Colonic mucosa (tissue), 4 donors: ENCODE results near the gene ZNF160. TPM values are rescaled to one million over a fixed set of nuclear protein-coding genes. Genes with fewer than 3 reads are reported as not detected.

Source experiments
- DNase-seq: peaks from one replicate; pipeline ENCODE4 v3.0.0-alpha.2; 2020
- H3K27ac ChIP-seq: fragments of 200-600 bp; one replicate; pipeline ENCODE4 v1.8.0; 2021
- H3K27me3 ChIP-seq: fragments of 200-600 bp; one replicate; pipeline ENCODE4 v1.8.0; 2021
- H3K36me3 ChIP-seq: fragments of 200-600 bp; one replicate; pipeline ENCODE4 v1.8.0; 2021
- H3K4me1 ChIP-seq: fragments of 200-600 bp; one replicate; pipeline ENCODE4 v1.8.0; 2021; ENCODE audit warnings: mild to moderate bottlenecking
- H3K4me3 ChIP-seq: fragments of 200-600 bp; one replicate; pipeline ENCODE4 v1.8.0; 2021
- H3K9ac ChIP-seq, 2 donors: one replicate each; pipeline ENCODE4 v1.7.0; 2013; ENCODE audit warnings: control low read depth in 2 of 2, low read depth in 2 of 2, low read length in 2 of 2
- H3K9me3 ChIP-seq: fragments of 200-600 bp; one replicate; pipeline ENCODE4 v1.8.0; 2021
- intact Hi-C: fragments of 100-400 bp; cut with DNase I; formaldehyde crosslinking; loops from one replicate; pipeline ENCODE4 v1.14.1; 2022
- total RNA-seq, 2 donors: library from RNA; stranded (reverse); fragmentation: NEBNext Ultra II Directional in 1 of 2; extraction: Animal tissue kit (Norgen Biotek cat#: 25700) in 1 of 2; gene quantifications; one replicate each; pipeline ENCODE4 v1.2.1, GENCODE V29; 2021
- TF ChIP-seq, protein P1 (sequence below): fragments of 200-600 bp; IDR thresholded peaks from one replicate; pipeline ENCODE4 v1.8.0; 2022; ENCODE audit warnings: antibody characterized with exemption, mild to moderate bottlenecking
- donor health status: healthy.
- donor health status: DM: no; HTN: no; CAD: no.
- donor health status: DM: no; HTN: no; CAD: no.

Gene ZNF160
- total RNA-seq, 2 donors from 2014 or later, result 15.5 to 20.9 TPM

DNA sequence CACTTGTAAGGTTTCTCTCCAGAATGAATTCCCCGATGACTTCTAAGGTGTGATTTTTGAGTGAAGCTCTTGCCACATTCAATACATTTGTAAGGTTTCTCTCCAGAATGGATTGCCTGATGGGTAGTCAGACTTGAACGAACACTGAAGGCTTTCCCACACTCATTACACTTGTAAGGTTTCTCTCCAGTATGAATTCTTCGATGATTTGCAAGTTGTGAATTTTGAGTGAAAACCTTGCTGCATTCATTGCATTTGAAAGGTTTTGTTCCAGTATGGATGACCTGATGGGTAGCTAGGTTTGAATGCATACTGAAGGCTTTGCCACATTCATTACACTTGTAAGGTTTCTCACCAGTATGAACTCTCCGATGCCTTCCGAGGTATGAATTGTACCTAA, 34.4 kb downstream of the ZNF160 start:
- Histone ChIP-seq H3K4me3 (no peak overlapping the region), H3K27me3 (no peaks in the 10 kb centered on the region), H3K36me3 (peaks cover 24% of the 10 kb centered on the region), H3K9me3 (peaks cover 20% of the 10 kb centered on the region), H3K9ac (no peak overlapping the region), H3K27ac (no peak overlapping the region), H3K4me1 (no peaks in the 10 kb centered on the region)
- intact Hi-C loops, result no loop called here
- TF ChIP-seq, protein P1, sequence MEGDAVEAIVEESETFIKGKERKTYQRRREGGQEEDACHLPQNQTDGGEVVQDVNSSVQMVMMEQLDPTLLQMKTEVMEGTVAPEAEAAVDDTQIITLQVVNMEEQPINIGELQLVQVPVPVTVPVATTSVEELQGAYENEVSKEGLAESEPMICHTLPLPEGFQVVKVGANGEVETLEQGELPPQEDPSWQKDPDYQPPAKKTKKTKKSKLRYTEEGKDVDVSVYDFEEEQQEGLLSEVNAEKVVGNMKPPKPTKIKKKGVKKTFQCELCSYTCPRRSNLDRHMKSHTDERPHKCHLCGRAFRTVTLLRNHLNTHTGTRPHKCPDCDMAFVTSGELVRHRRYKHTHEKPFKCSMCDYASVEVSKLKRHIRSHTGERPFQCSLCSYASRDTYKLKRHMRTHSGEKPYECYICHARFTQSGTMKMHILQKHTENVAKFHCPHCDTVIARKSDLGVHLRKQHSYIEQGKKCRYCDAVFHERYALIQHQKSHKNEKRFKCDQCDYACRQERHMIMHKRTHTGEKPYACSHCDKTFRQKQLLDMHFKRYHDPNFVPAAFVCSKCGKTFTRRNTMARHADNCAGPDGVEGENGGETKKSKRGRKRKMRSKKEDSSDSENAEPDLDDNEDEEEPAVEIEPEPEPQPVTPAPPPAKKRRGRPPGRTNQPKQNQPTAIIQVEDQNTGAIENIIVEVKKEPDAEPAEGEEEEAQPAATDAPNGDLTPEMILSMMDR, result no peak
- no peak for DNase-seq

DNA sequence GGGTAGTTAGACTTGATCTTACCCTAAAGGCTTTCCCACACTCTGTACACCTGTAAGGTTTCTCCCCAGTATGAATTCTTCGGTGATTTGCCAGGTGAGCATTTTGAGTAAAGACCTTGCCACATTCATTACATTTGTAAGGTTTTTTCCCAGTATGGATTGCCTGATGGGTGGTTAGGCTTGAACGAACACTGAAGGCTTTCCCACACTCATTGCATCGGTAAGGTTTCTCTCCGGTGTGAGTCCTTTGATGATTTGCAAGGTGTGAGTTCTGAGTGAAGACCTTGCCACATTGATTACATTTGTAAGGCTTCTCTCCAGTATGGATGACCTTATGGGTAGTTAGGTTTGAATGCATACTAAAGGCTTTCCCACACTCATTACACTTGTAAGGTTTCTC, 35.0 kb downstream of the ZNF160 start:
- intact Hi-C loops, result no loop called here
- Histone ChIP-seq H3K27me3 (no peaks in the 10 kb centered on the region), H3K4me3 (no peak overlapping the region), H3K9me3 (peaks cover 20% of the 10 kb centered on the region), H3K27ac (no peak overlapping the region), H3K36me3 (peaks cover 20% of the 10 kb centered on the region), H3K4me1 (no peaks in the 10 kb centered on the region), H3K9ac (no peak overlapping the region)
- DNase-seq, result no peak
- TF ChIP-seq, protein P1, result no peak

DNA sequence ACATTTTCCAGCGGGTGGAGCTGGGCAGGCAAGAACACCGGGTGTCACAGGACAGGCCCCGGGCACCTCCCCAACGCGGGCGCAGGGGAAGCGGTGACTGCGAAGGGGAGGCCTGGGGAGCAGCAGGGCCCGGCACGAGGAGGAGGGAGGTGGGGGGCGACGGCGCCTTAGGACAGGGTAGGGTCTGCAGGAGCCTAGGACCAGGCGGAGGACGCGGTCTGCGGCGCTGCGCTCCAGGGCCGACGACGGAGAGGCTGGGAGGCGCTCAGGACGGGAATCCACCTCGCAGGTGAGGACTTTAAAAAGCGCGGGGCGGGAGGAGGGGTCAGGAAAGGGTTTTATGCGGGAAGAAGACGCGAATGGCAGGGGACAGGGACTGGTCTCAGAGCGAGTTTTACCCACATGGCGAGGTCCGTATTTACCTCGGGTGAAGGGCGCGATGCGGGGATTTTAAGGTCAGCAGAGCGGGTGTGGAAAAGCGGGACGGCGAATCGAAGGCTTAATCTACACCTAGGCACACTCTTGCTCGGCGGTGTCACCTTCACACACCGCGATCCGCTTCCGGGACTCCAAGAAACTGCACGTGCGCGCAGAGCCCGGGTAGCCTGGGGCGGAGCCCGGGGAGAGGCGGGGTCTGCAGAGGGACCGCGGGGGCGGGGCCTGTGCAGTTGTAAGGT, 45.2 kb downstream of the ZNF160 start:
- Histone ChIP-seq H3K9me3 (no peaks in the 10 kb centered on the region), H3K4me3 (no peak overlapping the region), H3K4me1 (no peaks in the 10 kb centered on the region)

DNA sequence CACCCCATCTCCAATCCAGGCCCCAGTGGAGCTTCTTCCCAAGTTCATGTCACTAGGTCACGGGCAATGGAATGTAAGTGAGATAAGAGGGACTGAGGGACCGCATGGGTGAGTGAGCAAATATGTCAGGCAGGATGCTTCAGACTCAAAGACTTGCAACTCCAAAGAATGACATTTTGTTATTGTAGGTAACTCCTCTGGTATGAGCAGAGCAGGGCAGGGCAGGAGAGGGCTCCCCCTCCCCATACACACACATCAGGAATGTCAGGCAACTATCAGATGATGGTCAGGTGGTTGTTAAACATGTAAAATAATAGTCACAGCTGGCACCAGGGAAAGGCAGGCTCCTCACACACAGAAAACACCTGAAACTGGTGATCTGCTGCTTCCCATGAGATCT, 48.1 kb downstream of the ZNF160 start:
- H3K4me3 ChIP-seq, result no peak overlapping the region
- no peak overlapping the region for H3K9ac ChIP-seq
- no peak for DNase-seq
- TF ChIP-seq, protein P1, result no peak
- no peaks in the 10 kb centered on the region for H3K4me1 ChIP-seq
- no peaks in the 10 kb centered on the region for H3K36me3 ChIP-seq
- no peak overlapping the region for H3K27ac ChIP-seq
- no peaks in the 10 kb centered on the region for H3K27me3 ChIP-seq
- intact Hi-C loops, result no loop called here
- H3K9me3 ChIP-seq, result no peaks in the 10 kb centered on the region

More for the DNA sequence above, 45.2 kb downstream of the ZNF160 start:
- Histone ChIP-seq H3K27me3 (no peaks in the 10 kb centered on the region), H3K9ac (no peak overlapping the region), H3K27ac (no peak overlapping the region), H3K36me3 (no peaks in the 10 kb centered on the region)
- TF ChIP-seq, protein P1, result no peak
- intact Hi-C loops, result no loop called here
- no peak for DNase-seq

DNA sequence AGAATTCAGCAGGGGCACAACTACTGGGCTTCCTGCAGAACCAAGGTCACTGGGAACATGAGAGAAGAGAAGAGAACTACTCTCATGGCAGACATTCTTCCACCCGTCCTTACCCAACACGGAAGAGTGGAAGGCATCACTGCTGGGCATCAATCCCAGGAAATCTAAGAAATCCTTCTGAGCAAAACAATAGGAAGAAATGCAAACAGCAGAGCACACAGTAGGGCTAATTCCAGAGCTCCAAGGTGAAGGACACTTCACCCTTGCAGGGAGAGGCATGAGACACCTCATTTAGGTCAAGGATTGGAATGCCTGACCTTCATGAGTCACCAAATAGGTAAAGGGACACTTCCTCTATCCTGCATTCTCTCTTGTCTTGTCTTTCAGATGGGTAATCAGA, 55.8 kb downstream of the ZNF160 start:
- H3K9ac ChIP-seq, result no peak overlapping the region
- no peaks in the 10 kb centered on the region for H3K27me3 ChIP-seq
- no peaks in the 10 kb centered on the region for H3K36me3 ChIP-seq
- no peak for DNase-seq
- H3K9me3 ChIP-seq, result peaks cover 6% of the 10 kb centered on the region
- TF ChIP-seq, protein P1, result no peak
- no peaks in the 10 kb centered on the region for H3K4me1 ChIP-seq
- H3K4me3 ChIP-seq, result no peak overlapping the region
- no peak overlapping the region for H3K27ac ChIP-seq
- intact Hi-C loops, result no loop called here
